ENCODE data around the gene COPA.
"Not testable (repeated sequence)": the region's sequence is repeated elsewhere in the genome, so short reads cannot be mapped to it uniquely, and the experiment has no call there.

COPA gene

GRCh38 chr1:160322831-160323230, 20.2 kb downstream of the COPA start:
- DNase-seq, result no peak

GRCh38 chr1:160315359-160315758, 27.7 kb downstream of the COPA start:
- no peak for DNase-seq

- no peak for DNase-seq
Observed at GRCh38 chr1:160309571-160309970, 33.5 kb downstream of the COPA start.

- no peak for DNase-seq
Observed at GRCh38 chr1:160309185-160309557, 33.9 kb downstream of the COPA start.

- no peak for DNase-seq
Observed at GRCh38 chr1:160308451-160309184, 34.4 kb downstream of the COPA start.

- no peak for DNase-seq
Observed at GRCh38 chr1:160307118-160307791, 35.8 kb downstream of the COPA start.

GRCh38 chr1:160300173-160300572, 42.9 kb downstream of the COPA start:
- DNase-seq, result no peak

GRCh38 chr1:160296036-160296435, 47.0 kb downstream of the COPA start:
- no peak for DNase-seq

GRCh38 chr1:160293020-160293968, 49.8 kb downstream of the COPA start:
- DNase-seq, result no peak

- peak; percentile 13 to 84 (median 42) for DNase-seq
Observed at GRCh38 chr1:160291248-160292220, 51.5 kb downstream of the COPA start.

- not testable (repeated sequence) for DNase-seq
Observed at GRCh38 chr1:160287769-160288168, 55.3 kb downstream of the COPA start.

GRCh38 chr1:160285506-160285905, 57.5 kb downstream of the COPA start:
- DNase-seq, result no peak

- DNase-seq, result peak; percentile 80 to 95 (median 89)
Observed at GRCh38 chr1:160284782-160285344, 58.2 kb downstream of the COPA start, which contains the start of gene PEX19. Gene PEX19, minus strand, starts transcription at chr1:160285133. Its CDS starts 9 bp downstream, at chr1:160285124.

- peak in 1 of 5 experiments; percentile 53 for DNase-seq
Observed at GRCh38 chr1:160284220-160284781, 58.7 kb downstream of the COPA start.

- no peak for DNase-seq
Observed at GRCh38 chr1:160282807-160283206, 60.2 kb downstream of the COPA start.

GRCh38 chr1:160277987-160278386, 65.1 kb downstream of the COPA start:
- DNase-seq, result no peak

GRCh38 chr1:160277330-160277729, 65.7 kb downstream of the COPA start:
- no peak for DNase-seq

- DNase-seq, result no peak
Observed at GRCh38 chr1:160271025-160271424, 72.0 kb downstream of the COPA start.

GRCh38 chr1:160267284-160267991, 75.6 kb downstream of the COPA start:
- no peak for DNase-seq

- DNase-seq, result no peak
Observed at GRCh38 chr1:160264795-160265307, 78.2 kb downstream of the COPA start.
